ENCODE data around the gene CAMK1. TPM values are rescaled to one million over a fixed set of nuclear protein-coding genes. Genes with fewer than 3 reads are reported as not detected.

Gene CAMK1
- total and polyA plus RNA-seq, 2 donors (not counting 3 experiments of a cell fraction or from before 2014, with no cell fraction given), result 23.5 to 28.4 TPM

Other genes with a start within 250 kb of the CAMK1 start
- gene LHFPL4, start 216.1 kb downstream of the CAMK1 start, total RNA-seq, result not detected in 2 replicates
- gene LHFPL4, start 216.1 kb downstream of the CAMK1 start, polyA plus RNA-seq, result not detected in 2 replicates
- gene MTMR14, start 120.4 kb downstream of the CAMK1 start, total RNA-seq, result 36.4 and 38.0 TPM in 2 replicates
- 32.1 and 38.3 TPM in 2 replicates for gene MTMR14, start 120.4 kb downstream of the CAMK1 start, polyA plus RNA-seq
- gene CPNE9, start 66.1 kb downstream of the CAMK1 start, total RNA-seq, result not detected in 2 replicates
- gene CPNE9, start 66.1 kb downstream of the CAMK1 start, polyA plus RNA-seq, result not detected in 2 replicates
- gene BRPF1, start 38.2 kb downstream of the CAMK1 start, total RNA-seq, result 23.2 and 26.2 TPM in 2 replicates
- 12.5 and 13.8 TPM in 2 replicates for gene BRPF1, start 38.2 kb downstream of the CAMK1 start, polyA plus RNA-seq
- 24.1 and 27.2 TPM in 2 replicates for gene OGG1, start 20.0 kb downstream of the CAMK1 start, total RNA-seq
- 32.1 and 36.2 TPM in 2 replicates for gene OGG1, start 20.0 kb downstream of the CAMK1 start, polyA plus RNA-seq
- 31.0 and 31.3 TPM in 2 replicates for gene TADA3, start 22.5 kb upstream of the CAMK1 start, total RNA-seq
- 27.8 and 29.6 TPM in 2 replicates for gene TADA3, start 22.5 kb upstream of the CAMK1 start, polyA plus RNA-seq
- gene ARPC4, start 23.1 kb upstream of the CAMK1 start, total RNA-seq, result 197 TPM in 2 replicates
- 181 and 217 TPM in 2 replicates for gene ARPC4, start 23.1 kb upstream of the CAMK1 start, polyA plus RNA-seq
- gene TTLL3, start 40.3 kb upstream of the CAMK1 start, total RNA-seq, result 41.8 and 43.5 TPM in 2 replicates
- 63.7 and 65.2 TPM in 2 replicates for gene TTLL3, start 40.3 kb upstream of the CAMK1 start, polyA plus RNA-seq
- gene RPUSD3, start 74.1 kb upstream of the CAMK1 start, total RNA-seq, result 34.8 and 38.9 TPM in 2 replicates
- gene RPUSD3, start 74.1 kb upstream of the CAMK1 start, polyA plus RNA-seq, result 56.6 and 63.2 TPM in 2 replicates
- gene CIDEC, start 110.3 kb upstream of the CAMK1 start, total RNA-seq, result not detected in 2 replicates
- 0.14 TPM in 1 of 2 replicates, not detected in the other for gene CIDEC, start 110.3 kb upstream of the CAMK1 start, polyA plus RNA-seq
- 29.6 and 31.4 TPM in 2 replicates for gene JAGN1, start 120.7 kb upstream of the CAMK1 start, total RNA-seq
- gene JAGN1, start 120.7 kb upstream of the CAMK1 start, polyA plus RNA-seq, result 46.5 and 50.1 TPM in 2 replicates
- 1.2 and 1.5 TPM in 2 replicates for gene IL17RE, start 132.9 kb upstream of the CAMK1 start, total RNA-seq
- 1.3 and 1.6 TPM in 2 replicates for gene IL17RE, start 132.9 kb upstream of the CAMK1 start, polyA plus RNA-seq
- 16.7 and 19.9 TPM in 2 replicates for gene IL17RC, start 147.2 kb upstream of the CAMK1 start, total RNA-seq
- gene IL17RC, start 147.2 kb upstream of the CAMK1 start, polyA plus RNA-seq, result 18.7 and 22.3 TPM in 2 replicates
- 21.6 and 27.3 TPM in 2 replicates for gene CRELD1, start 163.9 kb upstream of the CAMK1 start, total RNA-seq
- 41.2 and 43.9 TPM in 2 replicates for gene CRELD1, start 163.9 kb upstream of the CAMK1 start, polyA plus RNA-seq
- 1.5 and 2.5 TPM in 2 replicates for gene PRRT3, start 182.5 kb upstream of the CAMK1 start, total RNA-seq
- 1.5 and 2.0 TPM in 2 replicates for gene PRRT3, start 182.5 kb upstream of the CAMK1 start, polyA plus RNA-seq
- gene EMC3, start 216.9 kb upstream of the CAMK1 start, total RNA-seq, result 63.7 and 69.9 TPM in 2 replicates
- 124 and 129 TPM in 2 replicates for gene EMC3, start 216.9 kb upstream of the CAMK1 start, polyA plus RNA-seq